Muscle of arm (tissue), 12 donors: ENCODE results near the gene COA3. TPM values are rescaled to one million over a fixed set of nuclear protein-coding genes. Genes with fewer than 3 reads are reported as not detected.
"Not testable (repeated sequence)": the region's sequence is repeated elsewhere in the genome, so short reads cannot be mapped to it uniquely, and the experiment has no call there.

Experiments used
- DNase-seq: peaks from one replicate; pipeline ENCODE4 v3.0.0-alpha.2; 2013
- polyA plus RNA-seq, 12 donors: library from polyadenylated mRNA; unstranded; fragments of 120-200 nt; gene quantifications; one replicate each; pipeline ENCODE4 v1.2.1, GENCODE V29; 2013; ENCODE audit not compliant: insufficient read length in 12 of 12

Gene COA3
- polyA plus RNA-seq, 12 donors: 45.3 to 64.9 (median 56.4) TPM; not detected in 1

DNA sequence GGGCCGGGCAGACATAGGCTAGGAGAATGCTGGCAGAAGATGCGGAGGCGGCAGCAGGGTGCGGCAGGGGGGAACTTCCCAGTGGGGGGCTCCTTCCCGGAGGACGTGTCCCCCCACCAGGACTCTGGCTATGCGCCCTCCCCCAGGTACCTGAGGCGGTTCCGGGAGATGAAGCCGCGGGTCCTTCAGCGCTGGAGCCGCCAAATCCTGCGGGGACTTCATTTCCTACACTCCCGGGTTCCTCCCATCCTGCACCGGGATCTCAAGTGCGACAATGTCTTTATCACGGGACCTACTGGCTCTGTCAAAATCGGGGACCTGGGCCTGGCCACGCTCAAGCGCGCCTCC is 14.7 kb downstream of the COA3 start:
- no peak for DNase-seq

GRCh38 chr17:42783062-42783790 is 15.3 kb downstream of the COA3 start:
- no peak for DNase-seq

- DNase-seq: no peak
These were observed 16.1 kb downstream of the COA3 start for GRCh38 chr17:42782166-42783061.

- DNase-seq: no peak
These were observed 16.8 kb downstream of the COA3 start for GRCh38 chr17:42781639-42782165.

- no peak for DNase-seq
These were observed 17.5 kb downstream of the COA3 start for GRCh38 chr17:42780851-42781638.

- no peak for DNase-seq
These were observed 18.3 kb downstream of the COA3 start, which contains the start of gene WNK4 for GRCh38 chr17:42779936-42780850. TSS of gene WNK4 (plus strand) at chr17:42780610. CDS start at chr17:42780699, 89 bp downstream.

DNA sequence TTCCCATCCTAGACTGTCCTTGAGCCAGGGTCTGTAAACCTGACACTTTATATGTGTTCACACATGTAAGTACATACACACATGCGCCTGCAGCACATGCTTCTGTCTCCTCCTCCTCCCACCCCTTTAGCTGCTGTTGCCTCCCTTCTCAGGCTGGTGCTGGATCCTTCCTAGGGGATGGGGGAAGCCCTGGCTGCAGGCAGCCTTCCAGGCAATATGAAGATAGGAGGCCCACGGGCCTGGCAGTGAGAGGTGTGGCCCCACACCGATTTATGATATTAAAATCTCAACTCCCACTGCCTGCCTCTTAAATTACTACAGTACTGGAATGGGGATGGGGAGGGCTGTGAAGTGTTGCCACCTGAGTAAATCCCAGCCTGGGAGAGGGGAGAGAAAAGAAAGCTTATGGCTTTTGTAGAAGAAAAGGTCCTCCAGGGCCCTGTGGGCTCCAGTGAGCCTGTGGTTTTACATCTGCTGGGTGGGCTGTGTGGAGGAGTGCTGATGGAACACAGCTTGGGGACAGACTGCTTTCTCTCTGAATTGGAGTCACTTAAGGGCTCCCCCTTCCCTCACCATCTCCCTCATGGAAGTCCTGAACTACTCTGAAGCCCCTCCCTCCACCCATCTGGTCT is 19.1 kb downstream of the COA3 start:
- DNase-seq: no peak

GRCh38 chr17:42778570-42778969 is 19.9 kb downstream of the COA3 start:
- DNase-seq: no peak

DNA sequence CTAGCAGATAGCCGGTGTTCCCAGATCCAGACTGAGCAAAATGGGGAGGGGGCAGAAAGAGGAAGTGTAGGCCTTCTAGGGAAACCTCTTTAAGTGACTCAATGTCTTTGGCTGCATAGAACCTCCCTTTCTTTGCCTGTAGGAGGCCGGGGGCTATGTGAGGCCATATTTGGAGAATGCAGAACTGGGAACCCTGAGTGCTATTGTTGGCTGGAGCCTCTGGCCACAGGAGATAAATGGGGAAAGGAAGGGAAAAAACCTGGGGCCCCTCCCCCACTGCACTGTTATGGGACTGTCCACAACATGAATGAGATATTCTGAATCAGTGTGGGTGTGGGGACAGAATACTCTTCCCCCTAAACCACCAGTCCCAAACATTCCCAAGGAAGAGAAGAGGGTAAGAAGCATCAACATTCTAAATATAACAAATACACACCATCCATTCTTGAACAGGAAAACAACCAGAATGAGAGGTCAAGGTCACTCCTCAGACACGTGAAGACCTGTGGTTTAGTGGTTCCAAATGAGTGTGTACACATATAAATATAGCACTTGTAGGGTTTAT is 22.9 kb downstream of the COA3 start:
- no peak for DNase-seq

DNA sequence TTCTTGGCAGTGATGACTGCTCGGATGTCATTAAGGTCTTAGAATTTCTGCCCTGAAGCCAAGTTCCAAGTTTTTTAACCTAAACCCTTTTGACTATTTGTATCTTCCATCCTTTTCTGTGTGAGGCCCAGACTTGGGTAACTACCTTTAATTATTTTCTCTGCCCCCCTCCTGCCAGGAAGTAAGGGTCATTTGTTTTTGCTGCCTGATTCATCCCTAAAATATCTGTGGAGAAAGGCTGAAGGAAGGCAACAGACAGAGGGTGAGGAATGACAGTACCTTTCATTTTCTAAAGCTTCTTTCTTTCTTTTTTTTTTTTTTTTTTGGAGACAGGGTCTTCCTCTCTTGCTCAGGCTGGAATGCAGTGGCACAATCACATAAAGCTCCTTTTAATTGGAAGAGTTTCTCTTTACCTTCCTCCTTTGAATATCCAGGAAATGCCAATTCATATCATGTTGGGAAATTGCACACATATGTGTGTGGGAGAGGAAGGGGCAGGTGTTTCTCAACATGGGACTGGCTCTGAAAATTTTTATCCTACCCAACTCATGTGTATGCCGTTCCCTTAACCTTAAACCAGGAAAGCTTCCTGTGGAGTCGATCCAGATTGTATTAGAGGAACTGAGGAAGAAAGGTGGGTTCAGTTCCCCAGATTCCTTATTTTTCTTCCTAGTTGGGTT is 24.3 kb downstream of the COA3 start:
- DNase-seq: no peak

GRCh38 chr17:42773290-42774035 is 25.0 kb downstream of the COA3 start, which contains the start of gene VPS25:
TSS of gene VPS25 (plus strand) at chr17:42773449. CDS start at chr17:42773476, 27 bp downstream.
- DNase-seq: peak; percentile 88

DNA sequence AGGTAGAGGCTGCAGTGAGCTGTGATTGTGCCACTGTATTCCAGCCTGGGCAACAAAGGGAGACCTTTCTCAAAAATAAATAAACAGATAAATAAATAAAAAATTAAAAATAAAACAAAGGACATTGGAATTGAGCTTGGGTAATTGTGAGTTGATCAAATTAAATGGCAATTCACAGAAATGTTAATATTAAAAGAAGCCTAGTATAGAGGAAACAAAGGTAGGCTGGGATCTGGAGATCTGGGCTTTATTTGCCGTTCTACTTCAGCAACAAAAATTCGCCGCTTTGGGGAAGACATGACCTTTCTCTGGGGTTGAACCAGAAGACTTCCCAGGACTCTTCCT is 25.6 kb downstream of the COA3 start:
- no peak for DNase-seq

- not testable (repeated sequence) for DNase-seq
These were observed 28.5 kb downstream of the COA3 start for GRCh38 chr17:42769964-42770363.

DNA sequence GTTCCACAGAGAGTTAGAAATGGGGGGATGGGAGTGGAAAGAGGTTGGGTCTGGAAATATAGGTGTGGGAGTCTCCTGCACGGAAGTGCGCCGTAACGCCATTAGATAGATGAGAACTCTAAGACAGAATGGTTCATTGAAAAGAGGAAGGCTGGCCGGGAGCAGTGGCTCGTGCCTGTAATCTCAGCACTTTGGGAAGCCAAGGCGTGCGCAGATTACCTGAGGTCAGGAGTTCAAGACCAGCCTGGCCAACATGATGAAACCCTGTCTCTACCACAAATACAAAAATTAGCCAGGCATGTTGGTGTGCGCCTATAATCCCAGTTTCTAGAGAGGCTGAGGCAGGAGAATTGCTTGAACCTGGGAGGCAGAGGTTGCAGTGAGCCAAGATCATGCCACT is 30.5 kb downstream of the COA3 start:
- not testable (repeated sequence) for DNase-seq

GRCh38 chr17:42767512-42767911 is 31.0 kb downstream of the COA3 start:
- DNase-seq: no peak

- no peak for DNase-seq
These were observed 32.4 kb downstream of the COA3 start for GRCh38 chr17:42766124-42766523.

GRCh38 chr17:42761638-42762037 is 36.9 kb downstream of the COA3 start:
- DNase-seq: no peak
